Dendritic cell treated with granulocyte-macrophage colony-stimulating factor and Interleukin-4, amounts not matched to agents 40 ng/mL and 50 ng/mL, for 4 days (primary cell): ENCODE results near the gene INAFM1.
"Not testable (repeated sequence)": the region's sequence is repeated elsewhere in the genome, so short reads cannot be mapped to it uniquely, and the experiment has no call there.

ENCODE experiments used
- H3K27ac Mint-ChIP-seq: one replicate; pipeline ENCODE4 v1.8.0; 2022; ENCODE audit warnings: mild to moderate bottlenecking, mixed read lengths
- H3K27me3 Mint-ChIP-seq: one replicate; pipeline ENCODE4 v1.8.0; 2022; ENCODE audit warnings: mild to moderate bottlenecking, mixed read lengths
- H3K36me3 Mint-ChIP-seq: one replicate; pipeline ENCODE4 v1.8.0; 2022; ENCODE audit warnings: low read depth, mixed read lengths
- H3K4me1 Mint-ChIP-seq: one replicate; pipeline ENCODE4 v1.8.0; 2022; ENCODE audit warnings: low read depth, mixed read lengths
- H3K4me3 Mint-ChIP-seq: one replicate; pipeline ENCODE4 v1.8.0; 2022; ENCODE audit warnings: mild to moderate bottlenecking, moderate library complexity, mixed read lengths
- H3K9me3 Mint-ChIP-seq: one replicate; pipeline ENCODE4 v1.8.0; 2022; ENCODE audit warnings: mixed read lengths
- intact Hi-C: fragments of 100-400 bp; cut with micrococcal nuclease; formaldehyde crosslinking; loops from one replicate; pipeline ENCODE4 v1.15.0; 2022

Gene INAFM1

DNA sequence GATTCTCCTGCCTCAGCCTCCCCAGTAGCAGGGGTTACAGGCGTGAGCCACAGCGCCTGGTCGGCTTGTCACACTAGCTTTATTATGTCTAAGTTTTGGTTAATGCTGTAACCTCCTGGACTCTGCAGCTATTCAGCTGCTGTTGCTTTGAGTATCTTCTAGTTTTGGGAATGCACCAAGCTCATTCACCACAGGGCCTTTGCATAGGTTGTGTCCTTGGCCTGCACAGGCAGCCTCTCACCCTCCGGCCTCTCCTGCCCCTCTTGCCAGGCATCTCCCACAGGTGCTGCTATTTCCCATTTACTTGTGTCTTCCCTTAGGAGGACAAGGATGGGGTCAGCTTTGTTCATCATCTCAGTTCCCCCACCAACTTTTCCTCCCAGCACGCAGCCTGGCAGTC lies 20.7 kb upstream of the INAFM1 start:
- Mint-ChIP-seq H3K4me1 (peaks cover 22% of the 10 kb centered on the region), H3K4me3 (no peak overlapping the region)

DNA sequence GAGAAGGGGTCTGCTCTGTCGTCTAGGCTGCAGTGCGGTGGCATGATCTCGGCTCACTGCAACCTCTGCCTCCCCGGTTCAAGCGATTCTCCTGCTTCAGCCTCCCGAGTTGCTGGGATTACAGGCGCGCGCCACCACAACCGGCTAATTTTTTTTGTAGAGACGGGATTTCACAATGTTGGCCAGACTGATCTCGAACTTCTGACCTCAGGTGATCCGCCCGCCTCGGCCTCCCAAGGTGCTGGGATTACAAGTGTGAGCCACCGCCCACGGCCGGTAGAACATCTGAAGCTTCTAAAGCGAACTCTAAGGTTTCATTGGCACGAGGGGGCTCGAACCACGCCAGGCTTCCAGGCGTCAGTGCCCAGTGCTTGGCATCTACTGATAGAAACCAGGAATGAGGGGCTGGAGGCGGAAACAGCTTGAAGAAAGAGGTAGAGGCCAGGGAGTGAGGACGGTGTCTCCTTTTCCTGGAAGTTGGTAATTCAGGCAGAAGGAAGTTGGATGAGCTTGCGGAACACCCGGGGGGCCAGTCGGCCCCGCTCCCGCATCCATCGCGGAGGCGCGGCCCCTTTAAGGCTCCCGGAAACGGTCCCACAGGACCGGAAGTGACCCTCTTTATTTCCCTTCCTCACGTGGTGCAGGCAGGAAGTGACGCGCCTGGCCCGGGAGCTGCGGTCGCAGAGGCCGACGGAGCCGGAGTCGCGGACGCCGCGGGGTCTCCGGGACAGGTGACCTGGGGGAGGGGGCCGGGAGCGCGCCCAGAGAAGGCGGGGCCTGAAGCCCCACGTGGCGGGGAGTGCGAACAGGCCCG lies 18.6 kb upstream of the INAFM1 start, which contains the start of gene CCDC9:
TSS of gene CCDC9 (plus strand) at position 647 of the 814 bp plus-strand sequence. CDS start 1,876 bp downstream, outside the sequence.
- H3K27ac Mint-ChIP-seq, result peak within 1 kb of the TSS; percentile 97
- H3K36me3 Mint-ChIP-seq, result peaks cover 46% of the 10 kb centered on the region
- intact Hi-C loops, result loop anchor here (1.0 kb wide), 2 partner anchors 12 to 29 kb away; no protein-coding TSS in a partner anchor
- H3K9me3 Mint-ChIP-seq, result no peaks in the 10 kb centered on the region
- peaks cover 7% of the 10 kb centered on the region for H3K27me3 Mint-ChIP-seq
- H3K4me1 Mint-ChIP-seq, result peaks cover 40% of the 10 kb centered on the region
- H3K4me3 Mint-ChIP-seq, result peak within 1 kb of the TSS; percentile 87

More for the DNA sequence above, 20.7 kb upstream of the INAFM1 start:
- Mint-ChIP-seq H3K27me3 (peaks cover 10% of the 10 kb centered on the region), H3K36me3 (peaks cover 25% of the 10 kb centered on the region), H3K27ac (no peak overlapping the region), H3K9me3 (no peaks in the 10 kb centered on the region)
- intact Hi-C loops, result no loop called here

DNA sequence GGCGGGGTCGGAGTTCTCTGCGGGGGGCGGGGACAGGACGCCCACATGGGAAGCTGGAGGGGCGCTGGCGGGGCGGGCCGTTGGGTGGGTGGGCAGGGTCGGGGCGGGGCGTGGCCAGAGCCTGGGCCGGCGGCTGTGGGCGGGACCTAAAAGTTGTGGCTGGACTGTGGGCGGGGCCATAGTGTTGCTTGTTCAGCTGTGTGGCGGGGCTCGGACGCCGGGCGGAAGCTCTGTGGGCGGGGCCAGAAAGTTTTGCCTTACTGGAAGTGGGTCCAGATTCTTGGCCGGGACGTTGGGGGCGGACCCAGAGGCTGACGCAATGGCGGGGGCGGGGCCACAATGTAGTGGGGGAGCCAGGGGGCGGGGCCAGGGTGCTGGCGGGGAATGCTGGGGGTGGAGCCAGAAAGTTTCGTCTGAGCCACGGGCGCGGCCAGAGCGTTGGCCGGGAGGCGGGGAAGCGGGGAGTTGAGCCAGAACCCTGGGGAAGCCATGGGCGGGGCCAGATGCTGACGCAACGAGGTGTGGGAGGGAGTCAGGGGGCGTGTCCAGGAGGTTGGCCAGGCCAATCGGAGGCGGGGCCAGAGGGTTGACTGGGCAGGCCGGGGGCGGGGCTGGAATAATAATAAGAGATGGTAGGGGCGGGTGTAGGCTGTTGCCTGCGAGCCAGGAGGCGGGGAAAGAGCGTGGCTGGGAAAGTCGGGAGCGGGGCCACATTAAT lies 17.8 kb upstream of the INAFM1 start:
- Mint-ChIP-seq H3K36me3 (peaks cover 54% of the 10 kb centered on the region), H3K4me3 (peak overlapping the region; percentile 87), H3K9me3 (no peaks in the 10 kb centered on the region), H3K27me3 (peaks cover 6% of the 10 kb centered on the region), H3K27ac (peak overlapping the region; percentile 97), H3K4me1 (peaks cover 42% of the 10 kb centered on the region)
- intact Hi-C loops, result loop anchor here (1.0 kb wide), 3 partner anchors 13 to 30 kb away; partner anchors contain the start of gene INAFM1

DNA sequence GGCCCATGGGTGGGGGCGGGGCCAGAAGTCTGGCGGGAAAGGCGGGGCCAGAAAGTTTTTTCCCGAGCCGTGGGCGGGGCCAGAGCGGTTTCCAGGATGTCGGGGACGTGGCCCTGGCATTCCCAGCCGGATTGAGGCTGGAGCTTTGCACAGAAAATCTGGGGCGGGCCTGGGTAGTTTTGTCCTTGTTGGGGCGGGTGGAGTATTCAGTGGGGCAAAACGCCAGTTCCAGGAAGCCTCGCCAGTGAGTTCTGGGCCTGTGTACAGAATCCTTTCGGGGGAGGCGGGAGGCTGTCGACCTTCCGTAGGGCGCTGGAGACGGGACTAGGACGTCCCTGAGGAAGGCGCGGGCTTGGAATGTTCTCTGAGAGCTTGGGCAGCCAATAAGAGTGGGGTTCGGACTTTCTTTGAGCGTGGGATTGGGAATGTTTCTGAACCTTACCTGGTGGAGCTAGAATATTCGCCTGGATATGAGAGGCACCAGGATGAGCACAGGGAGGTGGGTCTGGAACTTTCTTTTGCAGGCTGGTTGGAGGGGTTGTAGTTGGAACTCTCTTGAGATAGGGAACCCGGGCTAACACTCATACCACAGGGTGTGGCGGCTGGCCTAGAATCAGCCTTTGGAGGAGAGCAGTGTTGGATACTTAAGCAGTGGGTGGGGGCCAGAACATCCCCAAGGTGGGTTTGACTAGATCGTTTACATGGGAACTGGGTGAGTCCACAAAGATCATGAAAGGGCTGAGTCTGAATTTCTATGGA lies 17.1 kb upstream of the INAFM1 start:
- Mint-ChIP-seq H3K4me1 (peaks cover 42% of the 10 kb centered on the region), H3K36me3 (peaks cover 61% of the 10 kb centered on the region), H3K4me3 (peak overlapping the region; percentile 87), H3K27me3 (no peaks in the 10 kb centered on the region), H3K27ac (peak overlapping the region; percentile 97), H3K9me3 (no peaks in the 10 kb centered on the region)
- intact Hi-C loops, result loop anchor here (1.0 kb wide), 1 partner anchor 17 kb away; the partner anchor contains the start of gene INAFM1

DNA sequence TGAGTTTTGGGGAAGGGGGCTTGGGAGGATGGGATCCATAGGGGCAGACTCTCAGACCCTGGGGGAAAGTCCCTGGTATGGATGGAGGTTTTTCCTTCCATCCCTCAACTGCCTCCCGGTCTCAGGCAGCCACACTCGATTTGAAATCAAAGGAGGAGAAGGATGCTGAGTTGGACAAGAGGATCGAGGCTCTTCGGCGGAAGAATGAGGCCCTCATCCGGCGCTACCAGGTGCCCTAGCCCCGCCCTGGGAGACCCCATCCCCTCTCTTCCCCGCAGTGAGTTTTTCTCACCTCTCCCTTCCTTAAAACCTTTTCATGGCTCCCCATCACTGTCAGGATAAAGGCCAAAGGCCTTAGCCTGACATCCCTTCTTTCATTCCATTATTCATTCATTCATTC lies 16.3 kb upstream of the INAFM1 start:
- Mint-ChIP-seq H3K4me3 (no peak overlapping the region), H3K27me3 (no peaks in the 10 kb centered on the region), H3K36me3 (peaks cover 70% of the 10 kb centered on the region), H3K9me3 (no peaks in the 10 kb centered on the region), H3K27ac (peak overlapping the region; percentile 5), H3K4me1 (peaks cover 42% of the 10 kb centered on the region)
- intact Hi-C loops, result no loop called here

DNA sequence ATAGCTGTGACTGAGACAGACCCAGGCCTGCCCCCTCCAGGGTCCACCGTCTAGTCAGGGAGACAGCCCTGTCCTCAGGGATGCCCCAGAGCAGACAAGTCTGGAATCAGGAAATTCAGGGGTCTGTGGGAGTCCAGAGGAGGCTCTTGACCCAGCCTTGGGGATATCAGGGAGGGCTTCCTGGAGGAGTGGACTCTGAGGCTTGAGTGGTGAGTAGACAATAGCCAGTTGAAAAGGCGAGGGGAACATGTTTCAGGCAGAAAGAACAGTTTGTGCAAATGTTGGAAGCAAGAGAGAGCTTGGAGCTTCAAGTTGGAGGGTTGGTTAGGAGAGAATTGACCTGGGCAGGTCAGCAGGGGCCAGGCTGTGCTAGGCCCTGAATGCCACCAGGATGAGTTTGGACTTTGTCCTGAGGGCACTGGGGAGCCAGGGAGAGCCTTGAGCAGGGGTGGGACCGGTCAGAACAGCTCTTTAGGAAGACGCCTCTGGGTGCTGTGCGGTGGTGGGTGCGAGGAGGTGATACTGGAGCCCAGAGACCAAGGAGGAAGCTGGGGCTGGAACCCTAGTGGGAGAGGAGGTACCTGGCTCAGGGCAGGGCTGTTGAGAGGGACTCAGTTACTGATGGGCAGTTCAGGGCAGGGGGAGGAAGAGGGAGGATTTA lies 15.7 kb upstream of the INAFM1 start:
- peak overlapping the region; percentile 5 for H3K27ac Mint-ChIP-seq
- H3K4me1 Mint-ChIP-seq, result peaks cover 42% of the 10 kb centered on the region
- peaks cover 73% of the 10 kb centered on the region for H3K36me3 Mint-ChIP-seq
- H3K9me3 Mint-ChIP-seq, result no peaks in the 10 kb centered on the region
- intact Hi-C loops, result no loop called here
- no peaks in the 10 kb centered on the region for H3K27me3 Mint-ChIP-seq
- H3K4me3 Mint-ChIP-seq, result no peak overlapping the region

DNA sequence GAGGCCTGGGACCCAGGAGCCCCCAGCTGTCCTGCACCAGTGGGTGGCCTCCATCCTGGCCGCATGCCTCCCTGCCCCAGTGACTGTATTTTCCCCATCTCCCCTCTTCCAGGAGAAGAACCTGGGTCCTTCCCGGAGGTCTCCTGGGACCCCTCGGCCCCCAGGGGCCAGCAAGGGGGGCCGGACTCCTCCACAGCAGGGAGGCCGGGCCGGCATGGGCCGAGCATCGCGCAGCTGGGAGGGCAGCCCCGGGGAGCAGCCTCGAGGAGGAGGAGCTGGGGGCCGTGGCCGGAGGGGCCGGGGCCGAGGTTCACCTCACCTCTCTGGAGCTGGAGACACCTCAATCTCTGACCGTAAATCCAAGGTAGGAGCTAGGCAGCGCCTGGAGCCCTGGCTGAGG lies 14.2 kb upstream of the INAFM1 start:
- no peak overlapping the region for H3K4me3 Mint-ChIP-seq
- no peaks in the 10 kb centered on the region for H3K9me3 Mint-ChIP-seq
- H3K27me3 Mint-ChIP-seq, result no peaks in the 10 kb centered on the region
- intact Hi-C loops, result no loop called here
- H3K27ac Mint-ChIP-seq, result no peak overlapping the region
- H3K4me1 Mint-ChIP-seq, result peaks cover 42% of the 10 kb centered on the region
- peaks cover 88% of the 10 kb centered on the region for H3K36me3 Mint-ChIP-seq

DNA sequence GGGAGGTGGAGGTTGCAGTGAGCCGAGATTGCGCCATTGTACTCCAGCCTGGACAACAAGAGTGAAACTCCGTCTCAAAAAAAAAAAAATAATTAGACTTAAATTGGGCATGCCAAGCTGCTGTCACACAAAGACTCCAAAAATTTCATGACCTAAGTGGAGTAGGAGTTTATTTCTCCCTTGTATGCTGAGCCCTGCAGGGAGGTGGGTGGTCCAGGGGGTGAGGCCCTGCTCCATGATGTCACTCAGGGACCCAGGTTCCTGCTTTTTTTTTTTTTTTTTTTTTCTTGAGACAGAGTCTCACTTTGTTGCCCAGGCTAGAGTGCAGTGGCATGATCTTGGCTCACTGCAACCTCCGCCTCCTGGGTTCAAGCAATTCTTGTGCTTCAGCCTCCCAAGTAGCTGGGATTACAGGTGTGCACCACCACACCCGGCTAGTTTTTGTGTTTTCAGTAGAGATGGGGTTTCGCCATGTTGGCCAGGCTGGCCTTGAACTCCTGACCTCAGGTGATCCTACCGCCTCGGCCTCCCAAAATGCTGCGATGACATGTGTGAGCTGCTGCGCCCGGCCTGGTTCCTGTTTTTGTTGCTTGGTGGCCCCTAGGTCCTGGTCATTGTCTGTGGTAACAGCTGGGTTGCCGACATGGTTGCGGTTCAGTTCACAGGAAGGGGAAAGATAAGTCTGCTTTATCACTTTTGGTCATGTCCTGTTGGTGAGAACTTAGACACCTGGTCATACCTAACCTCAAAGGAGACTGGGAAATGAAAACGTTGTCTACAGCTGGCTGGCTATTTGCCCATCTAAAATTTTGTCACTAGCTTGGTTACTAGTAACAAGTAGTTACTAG lies 12.5 kb upstream of the INAFM1 start:
- Mint-ChIP-seq H3K36me3 (peaks cover 98% of the 10 kb centered on the region), H3K4me1 (peaks cover 36% of the 10 kb centered on the region)
- H3K9me3 Mint-ChIP-seq, intact Hi-C loops, H3K27ac Mint-ChIP-seq, H3K4me3 Mint-ChIP-seq, H3K27me3 Mint-ChIP-seq: not testable (repeated sequence)

DNA sequence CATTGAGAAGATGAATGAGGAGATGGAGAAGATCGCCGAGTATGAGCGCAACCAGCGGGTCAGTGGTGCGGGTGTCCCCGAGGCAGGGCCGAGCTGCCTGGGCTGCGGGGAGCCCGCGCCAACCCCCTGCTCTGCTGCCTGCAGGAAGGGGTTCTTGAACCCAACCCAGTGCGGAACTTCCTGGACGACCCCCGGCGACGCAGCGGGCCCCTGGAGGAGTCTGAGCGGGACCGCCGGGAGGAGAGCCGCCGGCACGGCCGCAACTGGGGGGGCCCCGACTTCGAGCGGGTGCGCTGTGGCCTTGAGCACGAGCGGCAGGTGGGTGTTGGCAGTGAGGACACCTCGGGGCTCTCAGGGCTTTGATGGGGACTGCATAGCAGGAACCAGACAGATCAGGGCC lies 10.1 kb upstream of the INAFM1 start:
- H3K36me3 Mint-ChIP-seq, result peaks cover 98% of the 10 kb centered on the region
- H3K27ac Mint-ChIP-seq, result no peak overlapping the region
- no peak overlapping the region for H3K4me3 Mint-ChIP-seq
- H3K9me3 Mint-ChIP-seq, result no peaks in the 10 kb centered on the region
- no peaks in the 10 kb centered on the region for H3K27me3 Mint-ChIP-seq
- H3K4me1 Mint-ChIP-seq, result peaks cover 14% of the 10 kb centered on the region
- intact Hi-C loops, result no loop called here

DNA sequence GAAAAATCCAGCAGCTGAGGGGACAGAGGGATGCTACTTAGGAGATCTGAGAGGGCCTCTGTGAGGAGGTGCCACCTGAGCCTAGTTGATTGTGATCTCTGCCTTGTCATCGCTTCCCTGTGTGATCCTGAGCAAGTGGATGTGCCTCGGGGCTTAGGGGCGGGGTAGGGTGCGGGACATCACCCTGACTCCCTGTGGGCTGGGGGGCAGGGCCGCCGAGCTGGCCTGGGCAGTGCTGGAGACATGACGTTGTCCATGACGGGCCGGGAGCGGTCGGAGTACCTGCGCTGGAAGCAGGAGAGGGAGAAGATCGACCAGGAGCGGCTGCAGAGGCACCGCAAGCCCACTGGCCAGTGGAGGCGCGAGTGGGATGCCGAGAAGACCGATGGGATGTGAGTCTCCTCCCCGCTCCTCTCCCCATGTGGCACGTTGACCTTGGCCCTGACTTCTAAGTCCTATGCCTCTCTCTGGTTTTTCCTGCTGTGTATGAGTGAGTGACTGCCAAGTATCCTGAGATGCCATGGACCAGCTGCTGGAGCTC lies 8.2 kb upstream of the INAFM1 start:
- Mint-ChIP-seq H3K27me3 (no peaks in the 10 kb centered on the region), H3K4me3 (no peak overlapping the region), H3K4me1 (peaks cover 9% of the 10 kb centered on the region), H3K9me3 (no peaks in the 10 kb centered on the region), H3K27ac (no peak overlapping the region), H3K36me3 (peaks cover 98% of the 10 kb centered on the region)
- intact Hi-C loops, result no loop called here

DNA sequence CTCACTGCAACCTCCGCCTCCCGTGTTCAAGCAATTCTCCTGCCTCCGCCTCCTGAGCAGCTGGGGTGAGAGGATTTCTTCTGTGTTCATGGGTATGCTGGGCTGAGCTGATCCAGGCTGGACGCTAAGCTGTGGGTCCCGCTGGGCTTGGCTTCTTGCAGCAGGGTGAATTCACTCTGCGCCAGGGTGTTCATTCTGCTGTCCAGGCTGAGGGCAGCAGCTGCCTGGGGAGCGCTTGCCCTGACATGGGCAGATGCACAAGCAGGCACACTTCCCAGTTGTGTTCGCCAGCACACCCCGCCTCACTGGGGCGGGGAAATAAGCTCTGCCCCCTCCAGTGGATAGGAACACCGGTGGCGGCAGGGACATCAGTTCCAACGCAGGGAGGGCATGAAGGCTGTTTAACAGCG lies 7.3 kb upstream of the INAFM1 start:
- no peak overlapping the region for H3K27ac Mint-ChIP-seq
- no peaks in the 10 kb centered on the region for H3K9me3 Mint-ChIP-seq
- intact Hi-C loops, result no loop called here
- no peaks in the 10 kb centered on the region for H3K27me3 Mint-ChIP-seq
- peaks cover 98% of the 10 kb centered on the region for H3K36me3 Mint-ChIP-seq
- H3K4me1 Mint-ChIP-seq, result peaks cover 18% of the 10 kb centered on the region
- no peak overlapping the region for H3K4me3 Mint-ChIP-seq

DNA sequence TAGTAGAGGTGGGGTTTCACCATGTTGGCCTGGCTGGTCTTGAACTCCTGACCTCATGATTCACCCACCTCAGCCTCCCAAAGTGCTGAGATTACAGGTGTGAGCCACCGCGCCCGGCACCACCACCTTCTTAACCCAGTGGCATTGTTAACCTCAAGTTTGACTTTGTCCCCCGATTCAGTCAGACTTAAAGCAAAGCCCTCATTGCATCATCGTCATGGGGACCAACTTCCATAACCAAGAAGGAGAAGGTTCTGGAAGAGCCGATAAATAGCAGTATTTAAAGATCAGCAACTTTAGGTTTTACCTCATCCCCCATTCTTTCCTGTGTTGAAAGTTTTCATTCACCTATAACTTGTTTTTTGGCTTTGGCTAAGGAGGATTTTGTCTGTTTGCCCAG lies 6.7 kb upstream of the INAFM1 start:
- no peak overlapping the region for H3K4me3 Mint-ChIP-seq

More for the DNA sequence above, 6.7 kb upstream of the INAFM1 start:
- no peaks in the 10 kb centered on the region for H3K27me3 Mint-ChIP-seq
- peaks cover 93% of the 10 kb centered on the region for H3K36me3 Mint-ChIP-seq
- H3K27ac Mint-ChIP-seq, result no peak overlapping the region
- H3K4me1 Mint-ChIP-seq, result peaks cover 24% of the 10 kb centered on the region
- intact Hi-C loops, result no loop called here
- no peaks in the 10 kb centered on the region for H3K9me3 Mint-ChIP-seq
